ENCODE measurements around the gene AKT1S1.

- TF ChIP-seq CTCF (conservative IDR thresholded peaks at IDR 0.05; ENCODE audit: low read length): no peak
- TF ChIP-seq EZH2phosphoT487 (IDR thresholded peaks at IDR 0.05; ENCODE audit: borderline replicate concordance, low read depth, low read length): no peak
These were observed 45.6 kb downstream of the AKT1S1 start for GRCh38 chr19:49831592-49831991.
